Activated CD8-positive, alpha-beta memory T cell treated with anti-CD3 and anti-CD28 coated beads, Interleukin-2, amount 10 ng/mL, durations not matched to agents 7 days and 5 days (primary cell): ENCODE data around the gene SPAG17. TPM values are rescaled to one million over a fixed set of nuclear protein-coding genes. Genes with fewer than 3 reads are reported as not detected.

ENCODE experiments used
- ATAC-seq: fragments of 150-1000 bp; cut with Tn5 transposase; one replicate; pipeline ENCODE4 v1.10.0; 2021; ENCODE audit warnings: moderate library complexity
- CTCF ChIA-PET: fragments of 350-600 bp; sonication (Branson Sonifier 250); formaldehyde crosslinking; loops from one replicate; lab custom pipeline; 2021; ENCODE audit warnings: antibody characterized with exemption; lab: Charles Lee
- DNase-seq: peaks from one replicate; pipeline ENCODE4 v3.0.0-alpha.2; 2020
- H3K27ac Mint-ChIP-seq: one replicate; pipeline ENCODE4 v1.8.0; 2021; ENCODE audit warnings: mild to moderate bottlenecking, mixed read lengths
- H3K27me3 Mint-ChIP-seq: one replicate; pipeline ENCODE4 v1.8.0; 2021; ENCODE audit warnings: mixed read lengths
- H3K36me3 Mint-ChIP-seq: one replicate; pipeline ENCODE4 v1.8.0; 2021; ENCODE audit warnings: mild to moderate bottlenecking, mixed read lengths
- H3K4me1 Mint-ChIP-seq: one replicate; pipeline ENCODE4 v1.8.0; 2021; ENCODE audit warnings: mixed read lengths
- H3K4me3 Mint-ChIP-seq: one replicate; pipeline ENCODE4 v1.8.0; 2021; ENCODE audit warnings: mild to moderate bottlenecking, moderate library complexity, mixed read lengths
- H3K9me3 Mint-ChIP-seq: one replicate; pipeline ENCODE4 v1.8.0; 2022; ENCODE audit warnings: low read depth, mixed read lengths
- total RNA-seq, 2 experiments: library from RNA; stranded (reverse); gene quantifications; one replicate each; pipeline ENCODE4 v1.2.3, GENCODE V29; 2021

The SPAG17 gene
- total RNA-seq, 2 experiments from 2014 or later = not detected

GRCh38 chr1:118154220-118154619, 30.8 kb downstream of the SPAG17 start:
- Mint-ChIP-seq H3K36me3 (no peaks in the 10 kb centered on the region), H3K27ac (no peak overlapping the region), H3K4me1 (no peaks in the 10 kb centered on the region), H3K27me3 (no peaks in the 10 kb centered on the region), H3K4me3 (no peak overlapping the region), H3K9me3 (no peaks in the 10 kb centered on the region)
- no peak for DNase-seq
- ATAC-seq = no peak
- CTCF ChIA-PET = no interaction called here

GRCh38 chr1:118151312-118151937, 33.6 kb downstream of the SPAG17 start:
- Mint-ChIP-seq H3K27ac (no peak overlapping the region), H3K9me3 (no peaks in the 10 kb centered on the region), H3K36me3 (no peaks in the 10 kb centered on the region), H3K4me1 (no peaks in the 10 kb centered on the region), H3K27me3 (no peaks in the 10 kb centered on the region), H3K4me3 (no peak overlapping the region)
- CTCF ChIA-PET = interaction anchor here (0.9 kb wide), 1 partner anchor 857 kb away, joined by 3 read pairs; no protein-coding TSS in a partner anchor
- no peak for ATAC-seq
- peak; percentile 48 for DNase-seq

GRCh38 chr1:118149799-118150198, 35.2 kb downstream of the SPAG17 start:
- CTCF ChIA-PET = no interaction called here
- H3K27ac Mint-ChIP-seq = no peak overlapping the region
- H3K4me1 Mint-ChIP-seq = no peaks in the 10 kb centered on the region
- H3K9me3 Mint-ChIP-seq = no peaks in the 10 kb centered on the region
- H3K27me3 Mint-ChIP-seq = no peaks in the 10 kb centered on the region
- H3K4me3 Mint-ChIP-seq = no peak overlapping the region
- H3K36me3 Mint-ChIP-seq = no peaks in the 10 kb centered on the region
- DNase-seq (no peak), ATAC-seq (no peak)

- ATAC-seq = no peak
- CTCF ChIA-PET = no interaction called here
- no peaks in the 10 kb centered on the region for H3K36me3 Mint-ChIP-seq
- no peaks in the 10 kb centered on the region for H3K9me3 Mint-ChIP-seq
- no peaks in the 10 kb centered on the region for H3K27me3 Mint-ChIP-seq
- H3K27ac Mint-ChIP-seq = no peak overlapping the region
- H3K4me3 Mint-ChIP-seq = no peak overlapping the region
- DNase-seq = no peak
- H3K4me1 Mint-ChIP-seq = no peaks in the 10 kb centered on the region
These were observed 37.0 kb downstream of the SPAG17 start for GRCh38 chr1:118148034-118148433.

GRCh38 chr1:118147522-118147921, 37.5 kb downstream of the SPAG17 start:
- CTCF ChIA-PET = no interaction called here
- no peak overlapping the region for H3K4me3 Mint-ChIP-seq

GRCh38 chr1:118145721-118146120, 39.3 kb downstream of the SPAG17 start:
- ATAC-seq (no peak), DNase-seq (no peak)
- CTCF ChIA-PET = no interaction called here
- Mint-ChIP-seq H3K9me3 (no peaks in the 10 kb centered on the region), H3K27ac (no peak overlapping the region), H3K36me3 (no peaks in the 10 kb centered on the region), H3K27me3 (no peaks in the 10 kb centered on the region), H3K4me3 (no peak overlapping the region), H3K4me1 (no peaks in the 10 kb centered on the region)

More at GRCh38 chr1:118147522-118147921, 37.5 kb downstream of the SPAG17 start:
- H3K36me3 Mint-ChIP-seq = no peaks in the 10 kb centered on the region
- no peaks in the 10 kb centered on the region for H3K4me1 Mint-ChIP-seq
- H3K27me3 Mint-ChIP-seq = no peaks in the 10 kb centered on the region
- no peak overlapping the region for H3K27ac Mint-ChIP-seq
- no peaks in the 10 kb centered on the region for H3K9me3 Mint-ChIP-seq
- ATAC-seq (no peak), DNase-seq (no peak)

- H3K4me1 Mint-ChIP-seq = no peaks in the 10 kb centered on the region
- H3K9me3 Mint-ChIP-seq = no peaks in the 10 kb centered on the region
- H3K27me3 Mint-ChIP-seq = no peaks in the 10 kb centered on the region
- no peaks in the 10 kb centered on the region for H3K36me3 Mint-ChIP-seq
- CTCF ChIA-PET = no interaction called here
- no peak overlapping the region for H3K4me3 Mint-ChIP-seq
- ATAC-seq (no peak), DNase-seq (no peak)
- H3K27ac Mint-ChIP-seq = no peak overlapping the region
These were observed 40.3 kb downstream of the SPAG17 start for GRCh38 chr1:118144684-118145083.

GRCh38 chr1:118143831-118144230, 41.2 kb downstream of the SPAG17 start:
- no peaks in the 10 kb centered on the region for H3K27me3 Mint-ChIP-seq

GRCh38 chr1:118143121-118143520, 41.9 kb downstream of the SPAG17 start:
- Mint-ChIP-seq H3K9me3 (no peaks in the 10 kb centered on the region), H3K4me3 (no peak overlapping the region), H3K36me3 (no peaks in the 10 kb centered on the region), H3K4me1 (no peaks in the 10 kb centered on the region), H3K27me3 (peaks cover under 1% of the 10 kb centered on the region), H3K27ac (no peak overlapping the region)
- CTCF ChIA-PET = no interaction called here
- no peak for DNase-seq
- ATAC-seq = no peak

More at GRCh38 chr1:118143831-118144230, 41.2 kb downstream of the SPAG17 start:
- no peak overlapping the region for H3K27ac Mint-ChIP-seq
- no peaks in the 10 kb centered on the region for H3K9me3 Mint-ChIP-seq
- DNase-seq (no peak), ATAC-seq (no peak)
- H3K4me3 Mint-ChIP-seq = no peak overlapping the region
- CTCF ChIA-PET = no interaction called here
- no peaks in the 10 kb centered on the region for H3K4me1 Mint-ChIP-seq
- H3K36me3 Mint-ChIP-seq = no peaks in the 10 kb centered on the region

- Mint-ChIP-seq H3K27me3 (peaks cover 6% of the 10 kb centered on the region), H3K4me3 (no peak overlapping the region), H3K27ac (no peak overlapping the region), H3K36me3 (no peaks in the 10 kb centered on the region), H3K9me3 (no peaks in the 10 kb centered on the region), H3K4me1 (no peaks in the 10 kb centered on the region)
- CTCF ChIA-PET = no interaction called here
- no peak for ATAC-seq
- no peak for DNase-seq
These were observed 42.5 kb downstream of the SPAG17 start for GRCh38 chr1:118142546-118142945.

GRCh38 chr1:118137900-118138299, 47.1 kb downstream of the SPAG17 start:
- DNase-seq (no peak), ATAC-seq (no peak)
- no peak overlapping the region for H3K4me3 Mint-ChIP-seq
- no peaks in the 10 kb centered on the region for H3K9me3 Mint-ChIP-seq
- CTCF ChIA-PET = no interaction called here
- peaks cover 23% of the 10 kb centered on the region for H3K27me3 Mint-ChIP-seq
- H3K36me3 Mint-ChIP-seq = no peaks in the 10 kb centered on the region
- H3K4me1 Mint-ChIP-seq = peaks cover 7% of the 10 kb centered on the region
- no peak overlapping the region for H3K27ac Mint-ChIP-seq

- CTCF ChIA-PET = no interaction called here
- Mint-ChIP-seq H3K4me3 (no peak overlapping the region), H3K4me1 (peaks cover 7% of the 10 kb centered on the region), H3K36me3 (no peaks in the 10 kb centered on the region), H3K9me3 (no peaks in the 10 kb centered on the region), H3K27ac (no peak overlapping the region), H3K27me3 (peaks cover 28% of the 10 kb centered on the region)
- ATAC-seq (peak; percentile 67), DNase-seq (peak; percentile 52)
These were observed 48.7 kb downstream of the SPAG17 start for GRCh38 chr1:118136187-118136941.

GRCh38 chr1:118132000-118132399, 53.0 kb downstream of the SPAG17 start:
- ATAC-seq = no peak
- Mint-ChIP-seq H3K4me3 (no peak overlapping the region), H3K27me3 (peaks cover 22% of the 10 kb centered on the region), H3K27ac (no peak overlapping the region), H3K9me3 (no peaks in the 10 kb centered on the region), H3K4me1 (peaks cover 7% of the 10 kb centered on the region), H3K36me3 (no peaks in the 10 kb centered on the region)
- DNase-seq = no peak
- CTCF ChIA-PET = no interaction called here

GRCh38 chr1:118128761-118129160, 56.3 kb downstream of the SPAG17 start:
- H3K9me3 Mint-ChIP-seq = no peaks in the 10 kb centered on the region
- H3K4me3 Mint-ChIP-seq = no peak overlapping the region
- H3K27me3 Mint-ChIP-seq = peaks cover 5% of the 10 kb centered on the region
- CTCF ChIA-PET = no interaction called here
- ATAC-seq (no peak), DNase-seq (no peak)
- no peak overlapping the region for H3K27ac Mint-ChIP-seq
- no peaks in the 10 kb centered on the region for H3K36me3 Mint-ChIP-seq
- H3K4me1 Mint-ChIP-seq = no peaks in the 10 kb centered on the region
